C4-2B (cell line): Measurements from ENCODE around the gene FBXW10.
"Not testable (repeated sequence)": the region's sequence is repeated elsewhere in the genome, so short reads cannot be mapped to it uniquely, and the experiment has no call there.

Experiments
- H3K27ac ChIP-seq: fragments of 450-650 bp; 2 replicates; pipeline ENCODE4 v1.5.1; 2017
- ZFX ChIP-seq: fragments of 450-650 bp; IDR thresholded peaks from 2 replicates; pipeline ENCODE4 v1.6.1; 2017
- TF ChIP-seq, protein P1 (sequence below): fragments of 450-650 bp; conservative IDR thresholded peaks from 2 replicates; pipeline ENCODE4 v1.5.1; 2017; ENCODE audit warnings: mild to moderate bottlenecking

The FBXW10 gene

DNA sequence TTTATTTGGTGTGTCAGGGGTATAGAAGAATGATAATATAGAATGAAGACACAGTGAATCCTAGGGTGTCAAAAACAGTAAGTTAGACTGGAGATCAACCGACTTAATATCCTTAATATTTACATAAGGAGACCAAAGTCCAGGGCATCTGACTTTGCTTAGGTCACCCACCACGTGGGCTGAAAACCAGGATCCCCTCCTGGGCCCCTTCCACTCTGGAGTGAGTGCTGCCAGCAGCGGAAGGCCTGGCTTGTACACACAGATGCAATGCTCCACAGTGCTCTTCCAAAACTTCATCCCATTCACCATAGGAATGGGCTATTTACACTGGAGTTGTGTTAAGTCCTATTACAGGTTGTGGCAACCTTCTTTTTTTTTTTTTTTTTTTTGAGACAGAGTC, 2.7 kb downstream of the FBXW10 start:
- H3K27ac ChIP-seq, result not testable (repeated sequence)

DNA sequence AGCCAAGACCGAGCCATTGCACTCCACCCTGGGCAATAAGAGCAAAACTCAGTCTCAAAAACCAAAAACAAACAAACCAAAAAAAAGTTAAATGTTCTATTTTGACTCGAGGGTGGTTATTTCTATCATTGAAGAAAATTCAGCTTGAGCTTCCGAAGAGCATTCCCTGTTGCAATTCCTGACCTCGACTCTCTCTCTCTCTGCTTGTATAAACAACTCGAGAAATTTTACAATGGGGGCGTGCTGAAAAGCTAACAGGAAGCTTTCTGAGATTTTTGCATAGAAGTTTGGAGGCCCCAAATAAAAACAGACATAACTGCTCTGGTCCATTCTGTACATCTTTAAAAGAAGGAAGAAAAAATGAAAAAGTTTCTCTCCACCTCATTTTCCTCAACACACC, 3.6 kb downstream of the FBXW10 start:
- not testable (repeated sequence) for H3K27ac ChIP-seq

DNA sequence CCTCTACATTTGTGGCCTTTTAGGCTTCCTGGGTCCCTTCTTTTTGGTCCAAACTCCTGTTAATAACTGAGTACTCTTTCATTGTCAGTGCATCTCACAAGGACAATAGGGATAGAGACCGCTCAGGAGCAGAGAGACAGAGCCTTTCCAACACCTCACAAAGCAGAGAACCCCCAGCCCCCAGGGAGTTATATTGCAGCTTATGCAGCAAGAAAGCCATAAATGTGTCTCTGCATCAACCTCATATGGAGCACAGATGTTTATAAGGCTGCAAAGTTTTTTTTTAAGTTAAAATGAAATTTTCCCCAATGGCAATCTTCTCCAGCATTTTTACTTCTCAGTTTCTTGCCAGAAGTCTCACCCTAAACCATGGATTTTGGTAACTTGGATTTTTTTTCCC, 6.4 kb downstream of the FBXW10 start:
- not testable (repeated sequence) for H3K27ac ChIP-seq

DNA sequence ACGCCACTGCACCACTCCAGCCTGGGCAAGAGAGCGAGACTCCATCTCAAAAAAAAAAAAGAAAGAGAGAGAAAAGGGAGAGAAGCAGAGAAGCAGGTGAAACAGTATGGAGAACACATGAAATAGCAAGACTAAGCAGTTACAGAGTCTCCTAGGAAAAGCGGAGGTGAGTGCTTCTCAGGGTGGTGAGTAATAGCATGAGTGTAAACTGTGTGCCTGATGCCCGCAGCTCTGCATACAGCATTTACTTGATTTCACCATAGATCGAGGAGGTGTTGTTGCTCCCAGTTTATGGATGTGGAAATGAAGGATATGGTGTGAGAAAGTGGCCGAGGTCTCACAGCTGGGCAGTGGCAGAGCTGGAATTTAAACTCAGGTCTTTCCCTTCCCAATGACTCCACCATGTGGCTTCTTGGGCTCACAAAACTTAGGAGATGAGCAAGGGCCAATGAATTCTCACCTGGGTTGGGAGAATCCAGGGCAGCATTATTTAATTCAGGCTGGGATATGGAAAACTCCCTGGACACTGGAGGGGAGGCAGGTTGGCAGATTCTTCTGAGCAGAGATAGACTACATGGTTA, 10.1 kb downstream of the FBXW10 start:
- H3K27ac ChIP-seq, result not testable (repeated sequence)

DNA sequence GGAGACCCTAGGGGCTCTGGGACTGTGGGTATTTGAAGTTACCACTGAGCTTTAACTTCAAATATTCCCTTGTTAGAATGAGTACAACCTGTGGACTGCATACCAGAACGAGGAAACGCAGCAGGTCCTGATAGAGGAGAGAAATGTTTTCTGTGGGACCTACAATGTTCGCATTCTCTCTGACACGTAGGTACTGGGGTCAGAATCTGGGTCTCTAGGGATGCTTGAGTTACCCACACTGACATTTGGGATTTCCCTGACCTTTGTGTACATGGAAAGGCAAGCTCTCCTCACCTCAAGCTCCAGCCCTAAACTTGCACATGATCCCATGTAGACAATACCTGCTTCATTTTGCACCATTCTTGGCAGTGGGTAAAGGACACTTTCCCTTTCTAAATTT, 12.1 kb downstream of the FBXW10 start:
- not testable (repeated sequence) for H3K27ac ChIP-seq

DNA sequence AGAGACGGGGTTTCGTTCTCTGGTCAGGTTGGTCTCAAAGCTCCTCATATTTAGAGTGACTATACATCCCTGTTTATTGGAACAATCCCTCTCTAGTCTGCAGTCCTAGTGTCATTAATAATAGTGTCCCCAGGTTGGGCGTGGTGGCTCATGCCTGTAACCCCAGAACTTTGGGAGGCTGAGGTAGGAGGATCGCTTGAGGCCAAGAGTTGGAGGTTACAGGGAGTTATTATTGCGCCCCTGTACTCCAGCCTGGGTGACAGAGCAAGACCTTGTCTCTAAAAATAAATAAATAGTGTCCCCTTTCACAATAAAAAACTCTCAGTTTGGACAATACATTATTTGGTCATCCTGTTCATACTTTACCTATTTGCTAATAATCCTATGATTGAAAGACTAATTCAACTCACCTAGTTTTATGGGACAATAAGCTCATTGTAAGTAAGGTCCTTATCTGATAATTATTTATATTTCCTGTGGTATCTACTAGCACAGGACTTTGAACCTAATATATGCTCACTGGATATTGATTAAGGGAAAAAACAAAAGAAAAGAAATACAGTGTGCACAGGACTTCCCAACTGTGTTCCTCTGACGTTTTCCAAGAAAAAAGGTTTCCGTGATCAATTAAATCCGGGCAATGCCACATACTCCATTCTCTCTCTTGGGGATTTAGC, 13.7 kb downstream of the FBXW10 start:
- H3K27ac ChIP-seq, result not testable (repeated sequence)

DNA sequence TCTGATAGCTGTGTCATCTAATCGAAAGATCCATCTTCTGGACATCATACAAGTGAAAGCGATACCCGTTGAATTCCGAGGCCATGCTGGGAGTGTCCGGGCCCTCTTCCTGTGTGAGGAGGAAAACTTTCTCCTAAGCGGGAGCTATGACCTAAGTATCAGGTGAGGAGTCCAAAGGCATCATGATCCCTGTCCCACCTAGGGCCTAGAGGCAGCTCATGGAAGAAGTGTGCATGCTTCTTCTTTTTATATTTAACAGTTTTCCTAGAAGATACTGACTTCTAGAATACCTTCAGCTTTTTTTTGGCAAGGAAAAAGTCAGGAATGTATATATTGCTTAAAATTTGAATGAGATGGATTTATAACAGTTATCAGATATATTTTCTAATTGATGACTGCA, 14.5 kb downstream of the FBXW10 start:
- H3K27ac ChIP-seq, result not testable (repeated sequence)

DNA sequence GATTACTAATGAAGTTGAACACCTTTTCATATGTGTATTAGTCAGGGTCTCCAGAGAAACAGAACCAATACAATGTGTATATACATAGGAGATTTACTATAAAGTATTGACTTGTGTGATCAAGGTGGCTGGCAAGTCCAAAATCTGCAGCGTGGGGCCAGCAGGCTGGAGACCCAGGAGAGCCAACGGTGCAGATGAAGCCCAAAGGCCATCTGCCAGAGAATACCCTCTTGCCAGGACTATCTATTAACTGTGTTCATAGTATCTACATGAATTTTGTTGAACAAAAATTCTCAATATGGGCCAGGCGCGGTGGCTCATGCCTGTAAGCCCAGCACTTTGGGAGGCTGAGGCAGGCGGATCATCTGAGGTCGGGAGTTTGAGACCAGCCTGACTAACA, 16.4 kb downstream of the FBXW10 start:
- not testable (repeated sequence) for H3K27ac ChIP-seq

DNA sequence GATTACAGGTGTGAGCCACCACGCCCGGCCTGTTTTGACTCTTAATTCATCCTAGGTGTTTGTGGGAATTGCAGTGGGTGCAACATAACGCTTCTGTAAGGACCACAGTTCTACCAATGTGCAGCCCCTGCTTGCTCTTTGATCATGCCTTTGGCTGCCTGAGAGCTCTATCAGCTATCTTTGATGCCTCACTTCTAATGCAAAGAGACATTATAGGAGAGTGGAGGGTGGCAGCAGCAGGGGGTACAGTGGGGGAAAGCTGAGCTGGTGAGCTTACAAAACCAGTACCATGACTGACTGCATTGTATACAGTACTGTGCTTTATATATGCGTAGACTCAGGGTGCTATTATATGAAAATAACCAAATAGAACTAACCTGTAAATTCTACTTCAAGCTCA, 26.7 kb downstream of the FBXW10 start:
- not testable (repeated sequence) for H3K27ac ChIP-seq

DNA sequence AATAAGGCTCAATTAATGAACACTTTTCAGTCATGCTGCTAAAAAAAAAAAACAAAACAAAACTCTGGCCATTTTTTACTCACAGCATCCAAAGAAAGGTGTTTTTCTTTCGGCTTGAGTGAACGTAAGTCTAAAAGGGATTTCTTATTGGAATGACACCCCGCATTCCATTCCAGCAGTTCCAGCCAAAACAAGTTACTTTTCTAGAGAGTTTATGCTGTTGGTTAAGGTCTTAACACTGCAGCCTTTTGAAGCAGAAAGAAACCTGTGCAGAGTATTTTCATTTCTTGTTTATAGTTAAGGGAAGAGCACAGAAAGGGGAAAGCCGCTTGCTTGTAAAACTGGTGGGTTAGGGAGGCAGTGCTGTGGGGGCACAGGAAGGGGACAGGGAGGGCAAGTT, 27.2 kb downstream of the FBXW10 start:
- not testable (repeated sequence) for H3K27ac ChIP-seq

DNA sequence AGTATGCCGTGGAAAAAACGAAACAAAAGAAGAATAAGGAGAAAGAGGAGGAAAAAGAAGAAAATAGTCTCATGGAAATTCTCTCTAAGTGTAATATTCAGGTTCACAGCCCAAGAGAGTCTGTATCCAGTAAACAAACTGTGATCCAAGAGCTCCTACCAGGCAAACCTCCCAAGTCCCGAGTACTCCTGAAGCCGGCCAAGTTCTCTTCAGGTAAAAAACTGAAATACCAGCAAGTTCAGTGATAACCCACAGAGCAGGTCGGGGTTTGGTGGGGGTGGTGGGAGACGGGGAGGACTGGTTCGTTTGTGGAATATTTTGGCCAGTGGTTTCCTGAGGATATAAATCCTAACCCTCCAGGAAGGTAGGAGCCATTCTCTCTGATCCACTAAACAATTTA, 28.6 kb downstream of the FBXW10 start:
- H3K27ac ChIP-seq, result no peak overlapping the region
- no peak for TF ChIP-seq ZFX
- TF ChIP-seq, protein P1, sequence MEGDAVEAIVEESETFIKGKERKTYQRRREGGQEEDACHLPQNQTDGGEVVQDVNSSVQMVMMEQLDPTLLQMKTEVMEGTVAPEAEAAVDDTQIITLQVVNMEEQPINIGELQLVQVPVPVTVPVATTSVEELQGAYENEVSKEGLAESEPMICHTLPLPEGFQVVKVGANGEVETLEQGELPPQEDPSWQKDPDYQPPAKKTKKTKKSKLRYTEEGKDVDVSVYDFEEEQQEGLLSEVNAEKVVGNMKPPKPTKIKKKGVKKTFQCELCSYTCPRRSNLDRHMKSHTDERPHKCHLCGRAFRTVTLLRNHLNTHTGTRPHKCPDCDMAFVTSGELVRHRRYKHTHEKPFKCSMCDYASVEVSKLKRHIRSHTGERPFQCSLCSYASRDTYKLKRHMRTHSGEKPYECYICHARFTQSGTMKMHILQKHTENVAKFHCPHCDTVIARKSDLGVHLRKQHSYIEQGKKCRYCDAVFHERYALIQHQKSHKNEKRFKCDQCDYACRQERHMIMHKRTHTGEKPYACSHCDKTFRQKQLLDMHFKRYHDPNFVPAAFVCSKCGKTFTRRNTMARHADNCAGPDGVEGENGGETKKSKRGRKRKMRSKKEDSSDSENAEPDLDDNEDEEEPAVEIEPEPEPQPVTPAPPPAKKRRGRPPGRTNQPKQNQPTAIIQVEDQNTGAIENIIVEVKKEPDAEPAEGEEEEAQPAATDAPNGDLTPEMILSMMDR, result no peak

DNA sequence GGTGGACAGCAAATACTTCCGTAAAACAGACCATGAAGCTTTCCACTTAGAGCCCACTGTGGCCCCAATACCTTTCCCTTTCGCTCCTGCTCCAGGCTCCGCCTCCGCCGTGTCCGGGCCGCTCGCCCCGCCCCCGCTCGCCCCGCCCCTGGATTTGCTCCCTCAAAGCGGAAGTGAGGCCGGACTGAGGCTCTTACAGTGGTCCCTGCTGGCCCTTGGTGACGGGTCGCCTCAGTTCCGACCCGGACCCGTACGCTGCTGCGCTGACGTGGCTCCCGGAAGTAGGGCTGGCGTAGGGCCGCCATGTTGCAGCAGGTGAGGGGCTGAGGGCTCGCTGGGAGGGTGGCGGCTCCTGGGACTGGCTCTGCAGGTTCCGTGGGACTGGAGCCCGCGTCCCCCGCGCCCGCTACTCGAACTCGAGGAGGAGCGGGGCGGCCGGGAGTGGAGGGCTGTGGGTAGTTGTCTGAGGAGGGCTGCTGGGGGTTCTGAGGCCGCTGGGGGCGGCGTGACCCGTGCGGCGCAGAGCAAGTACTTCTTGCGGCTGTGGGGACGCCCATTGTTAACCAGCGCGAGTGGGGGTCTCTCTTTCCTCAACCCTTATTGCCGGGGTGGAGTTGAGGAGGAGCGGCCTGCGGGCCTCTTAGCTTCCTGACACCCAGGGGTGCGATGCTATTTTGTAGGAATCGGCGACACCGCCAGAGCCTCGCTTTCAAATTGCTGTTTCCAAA, 37.3 kb downstream of the FBXW10 start, which contains the start of gene TVP23B:
TVP23B (plus strand) TSS at position 193 of the 728 bp plus-strand sequence; CDS start at position 304, 111 bp downstream.
- peak within 1 kb of the TSS; percentile 56 for H3K27ac ChIP-seq

DNA sequence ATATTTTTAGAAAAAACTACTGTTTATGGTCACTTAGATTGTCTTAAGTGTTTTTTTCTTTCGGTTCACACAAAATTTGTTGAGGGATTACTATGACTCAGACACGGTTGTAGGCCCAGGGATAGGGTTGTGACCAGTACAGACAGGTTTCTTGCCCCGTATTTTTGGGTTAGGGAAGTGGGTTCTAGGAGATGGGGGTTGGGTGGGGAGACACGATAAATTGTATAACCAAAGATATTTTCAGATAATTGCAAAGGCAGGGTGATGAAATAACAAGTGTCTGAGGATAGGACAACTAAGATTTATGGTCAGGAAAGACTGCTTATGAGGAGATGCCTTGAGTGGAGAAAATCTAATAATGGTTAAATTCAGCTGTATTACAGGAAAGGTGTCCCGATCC, 38.0 kb downstream of the FBXW10 start:
- not testable (repeated sequence) for H3K27ac ChIP-seq

DNA sequence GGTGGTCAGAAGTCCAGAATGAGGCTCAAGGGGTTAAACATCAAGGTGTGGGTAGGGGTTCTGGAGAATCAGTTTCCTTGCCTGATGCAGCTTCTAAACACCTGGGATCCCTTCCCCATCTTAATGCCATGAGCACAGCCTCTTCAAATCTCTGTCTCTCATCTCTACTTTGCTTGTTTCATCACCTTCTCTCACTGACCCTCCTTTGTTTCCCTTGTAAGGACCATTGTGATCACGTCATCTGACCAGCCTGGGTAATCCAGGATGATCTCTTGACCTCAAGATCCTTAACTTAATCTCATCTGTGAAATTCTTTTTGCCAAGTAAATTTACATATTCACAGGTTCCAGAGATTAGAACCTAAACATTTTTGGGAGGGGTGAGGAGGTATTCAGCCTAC, 42.1 kb downstream of the FBXW10 start:
- not testable (repeated sequence) for H3K27ac ChIP-seq

DNA sequence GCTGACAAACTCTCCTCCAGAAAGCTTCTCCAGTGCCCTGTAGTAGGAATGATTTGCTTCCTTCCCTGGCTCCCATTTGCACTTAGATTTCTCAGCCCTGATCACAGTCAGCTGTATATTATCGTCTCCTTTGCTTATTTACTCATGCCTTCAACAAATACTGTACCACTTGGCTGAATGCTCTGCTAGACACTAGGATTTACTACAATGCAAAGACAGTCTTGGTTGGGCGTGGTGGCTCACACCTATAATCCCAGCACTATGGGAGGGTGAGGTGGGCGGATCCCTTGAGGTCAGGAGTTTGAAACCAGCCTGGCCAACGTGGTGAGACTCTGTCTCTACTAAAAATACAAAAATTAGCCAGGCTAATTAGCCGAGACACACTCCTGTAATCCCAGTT, 43.0 kb downstream of the FBXW10 start:
- H3K27ac ChIP-seq, result not testable (repeated sequence)

DNA sequence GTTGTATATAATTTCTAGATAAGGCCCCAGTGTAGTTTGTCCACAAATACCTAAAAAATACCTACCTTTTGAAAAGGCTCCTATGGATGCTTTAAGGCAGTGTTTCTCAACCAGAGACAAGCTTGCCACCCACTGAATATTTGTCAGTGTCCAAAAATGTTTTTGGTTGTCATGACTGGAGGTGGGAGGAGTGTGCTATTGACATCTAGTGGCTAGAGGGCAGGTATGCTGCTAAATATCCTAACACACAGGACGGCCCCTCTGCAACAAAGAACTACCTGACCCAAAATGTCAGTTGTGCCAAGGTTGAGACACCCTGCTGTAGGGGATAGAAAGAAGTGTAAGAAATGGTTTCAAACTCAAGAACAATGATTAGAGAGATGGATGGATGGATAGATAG, 47.5 kb downstream of the FBXW10 start:
- H3K27ac ChIP-seq, result not testable (repeated sequence)

DNA sequence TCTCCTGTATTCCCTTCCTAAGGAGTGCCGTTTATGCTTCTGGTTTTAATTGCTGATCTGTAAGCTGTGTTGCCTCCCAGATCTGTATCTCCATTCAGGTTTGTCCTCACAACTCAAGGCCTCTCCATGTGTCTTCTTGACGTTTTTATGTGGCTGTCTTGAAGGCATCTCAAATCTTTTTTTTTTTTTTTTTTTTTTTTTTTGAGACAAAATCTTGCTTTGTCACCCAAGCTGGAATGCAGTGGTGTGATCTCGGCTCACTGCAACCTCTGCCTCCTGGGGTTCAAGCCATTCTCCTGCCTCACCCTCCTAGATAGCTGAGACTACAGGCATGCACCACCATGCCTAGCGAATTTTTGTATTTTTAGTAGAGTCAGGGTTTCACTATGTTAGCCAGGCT, 51.0 kb downstream of the FBXW10 start:
- not testable (repeated sequence) for H3K27ac ChIP-seq

DNA sequence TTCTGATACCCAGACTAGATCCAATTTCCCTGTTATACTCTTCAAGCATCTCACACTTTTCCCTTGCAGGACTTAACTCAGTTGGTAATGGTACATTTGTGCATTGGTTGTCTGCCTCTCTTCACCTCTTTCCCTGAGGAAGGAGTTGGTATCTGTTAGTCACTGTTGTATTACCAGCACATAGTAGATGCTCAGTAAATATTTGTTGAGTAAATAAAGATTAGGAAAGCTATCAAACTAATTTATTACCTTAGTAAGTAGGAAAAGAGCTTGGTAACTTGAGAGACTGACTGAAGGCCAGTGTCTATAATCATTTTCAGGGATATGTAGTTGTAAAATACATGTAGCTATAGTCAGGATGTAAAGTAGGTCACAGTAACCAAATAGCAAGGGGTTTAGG, 53.0 kb downstream of the FBXW10 start:
- H3K27ac ChIP-seq, result not testable (repeated sequence)

DNA sequence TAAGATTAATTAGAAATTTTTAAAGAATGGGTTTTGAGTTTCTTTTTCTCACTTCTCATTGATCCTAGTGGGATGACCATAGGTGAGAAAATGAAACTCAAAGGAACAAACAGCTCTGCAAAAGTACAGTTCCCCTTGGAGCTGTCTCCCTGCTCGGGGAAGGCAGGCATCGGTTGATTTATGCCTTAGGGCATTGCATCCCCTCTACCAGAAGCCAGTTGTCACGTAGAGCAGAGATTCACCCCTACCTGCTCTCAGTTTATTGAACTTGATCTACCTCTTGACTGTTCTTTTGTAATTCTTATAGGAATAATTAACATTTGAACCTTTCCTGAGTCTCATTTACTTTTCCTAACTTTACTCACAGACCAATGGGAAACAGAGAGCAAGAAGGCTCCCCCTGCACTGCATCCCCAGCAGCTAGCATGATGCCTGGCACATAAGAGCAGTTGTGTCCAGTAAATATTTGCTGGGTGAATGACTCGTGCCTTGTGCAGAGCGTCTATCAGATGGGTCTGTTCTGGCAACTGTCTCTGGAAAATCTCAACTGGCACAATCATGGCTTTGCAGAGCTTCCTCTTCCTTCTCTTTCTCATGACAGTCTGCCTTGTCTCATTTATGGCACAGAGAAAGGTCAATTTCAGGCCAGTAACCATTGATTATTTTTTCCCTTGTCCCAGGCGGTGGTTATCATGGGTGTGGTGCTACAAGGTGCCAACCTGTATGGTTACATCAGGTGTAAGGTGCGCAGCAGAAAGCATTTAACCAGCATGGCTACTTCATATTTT, 59.8 kb downstream of the FBXW10 start:
- H3K27ac ChIP-seq, result not testable (repeated sequence)

DNA sequence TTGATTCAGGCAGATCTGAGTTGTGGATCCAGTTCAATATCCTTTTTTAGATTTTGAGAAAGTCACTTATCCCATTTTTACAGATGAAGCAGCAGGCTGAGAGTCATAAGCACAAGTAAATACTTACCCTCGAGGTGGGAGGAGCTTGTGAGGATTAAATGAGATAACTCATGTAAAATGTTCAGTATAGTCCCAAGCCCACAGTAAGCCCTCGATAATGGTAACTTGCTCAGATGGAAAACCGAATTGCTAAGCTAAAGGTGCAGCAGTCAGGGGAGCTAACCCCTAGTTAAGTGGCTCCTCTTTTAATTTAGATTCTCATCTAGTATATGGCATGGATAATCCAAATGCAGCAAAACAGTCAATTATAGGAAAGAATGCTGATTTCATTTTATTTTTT, 72.1 kb downstream of the FBXW10 start:
- not testable (repeated sequence) for H3K27ac ChIP-seq
